SIG-M5 (cell line): ENCODE data around the gene ASB10.

Source experiments
- DNase-seq: peaks from one replicate; lab custom pipeline; 2025; lab: John Stamatoyannopoulos, UW

The ASB10 gene

GRCh38 chr7:151166629-151167196, 20.3 kb downstream of the ASB10 start:
- DNase-seq = no peak

DNA sequence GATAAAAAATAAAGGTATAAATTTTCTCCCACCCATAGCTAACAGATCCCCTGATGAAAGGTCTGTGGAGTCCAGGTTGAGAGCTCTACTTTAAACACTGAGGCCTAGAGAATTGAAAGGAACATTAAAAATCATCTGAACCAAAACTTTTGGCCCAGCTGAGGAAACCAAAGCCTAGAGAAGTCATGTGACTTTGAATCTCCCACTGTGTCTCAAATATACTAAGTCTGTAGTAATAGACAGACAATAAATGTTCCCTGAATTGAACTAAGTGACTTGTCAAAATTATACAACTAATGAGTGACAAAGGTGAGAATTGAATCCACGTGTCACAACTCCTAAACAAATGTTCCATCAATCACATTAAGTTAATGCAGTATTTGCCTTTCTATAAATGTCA, 25.3 kb downstream of the ASB10 start:
- DNase-seq = no peak

- DNase-seq = no peak
Measured at GRCh38 chr7:151157645-151158329, 29.3 kb downstream of the ASB10 start.

DNA sequence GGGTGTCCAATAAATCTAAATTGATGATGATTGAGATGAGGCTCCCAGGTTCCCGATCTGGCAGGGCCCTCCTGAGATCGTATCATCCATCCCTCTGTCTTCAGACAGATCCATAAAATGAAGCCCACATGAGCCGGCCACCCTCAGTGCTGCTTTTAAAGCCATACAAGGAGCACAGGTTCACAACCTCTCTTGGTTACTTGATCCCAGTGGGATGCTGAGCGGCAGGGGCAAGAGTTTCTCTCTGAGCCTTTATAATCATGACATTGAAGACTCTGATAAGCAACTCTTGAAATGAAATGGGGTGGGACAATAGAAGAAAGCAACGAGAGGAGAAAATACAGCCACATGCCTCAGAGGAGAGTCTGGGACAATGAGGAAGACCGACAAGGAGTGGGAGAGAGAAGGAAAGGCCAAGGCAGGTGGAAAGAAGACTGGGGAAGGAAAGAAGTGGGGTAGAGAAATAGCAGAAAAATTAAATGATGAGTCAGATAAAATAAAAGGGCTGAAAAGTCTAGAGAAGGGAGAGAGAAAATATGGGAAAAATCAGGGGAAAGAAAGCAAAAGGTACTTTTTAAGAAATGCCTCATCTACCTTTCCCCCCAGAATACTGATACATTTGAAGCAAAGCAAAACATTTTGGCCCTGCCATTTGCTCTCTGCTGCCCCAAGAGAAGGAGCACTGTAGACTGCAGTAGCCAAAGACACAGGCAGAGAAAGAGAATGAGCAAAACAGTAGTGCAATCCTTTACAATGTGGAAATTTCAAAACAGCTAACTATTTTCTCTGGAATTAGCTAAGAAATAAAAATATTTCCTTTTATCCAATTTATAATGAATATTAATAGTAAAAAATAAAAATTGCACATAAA, 34.2 kb downstream of the ASB10 start:
- no peak for DNase-seq

GRCh38 chr7:151150388-151150787, 36.7 kb downstream of the ASB10 start:
- no peak for DNase-seq

DNA sequence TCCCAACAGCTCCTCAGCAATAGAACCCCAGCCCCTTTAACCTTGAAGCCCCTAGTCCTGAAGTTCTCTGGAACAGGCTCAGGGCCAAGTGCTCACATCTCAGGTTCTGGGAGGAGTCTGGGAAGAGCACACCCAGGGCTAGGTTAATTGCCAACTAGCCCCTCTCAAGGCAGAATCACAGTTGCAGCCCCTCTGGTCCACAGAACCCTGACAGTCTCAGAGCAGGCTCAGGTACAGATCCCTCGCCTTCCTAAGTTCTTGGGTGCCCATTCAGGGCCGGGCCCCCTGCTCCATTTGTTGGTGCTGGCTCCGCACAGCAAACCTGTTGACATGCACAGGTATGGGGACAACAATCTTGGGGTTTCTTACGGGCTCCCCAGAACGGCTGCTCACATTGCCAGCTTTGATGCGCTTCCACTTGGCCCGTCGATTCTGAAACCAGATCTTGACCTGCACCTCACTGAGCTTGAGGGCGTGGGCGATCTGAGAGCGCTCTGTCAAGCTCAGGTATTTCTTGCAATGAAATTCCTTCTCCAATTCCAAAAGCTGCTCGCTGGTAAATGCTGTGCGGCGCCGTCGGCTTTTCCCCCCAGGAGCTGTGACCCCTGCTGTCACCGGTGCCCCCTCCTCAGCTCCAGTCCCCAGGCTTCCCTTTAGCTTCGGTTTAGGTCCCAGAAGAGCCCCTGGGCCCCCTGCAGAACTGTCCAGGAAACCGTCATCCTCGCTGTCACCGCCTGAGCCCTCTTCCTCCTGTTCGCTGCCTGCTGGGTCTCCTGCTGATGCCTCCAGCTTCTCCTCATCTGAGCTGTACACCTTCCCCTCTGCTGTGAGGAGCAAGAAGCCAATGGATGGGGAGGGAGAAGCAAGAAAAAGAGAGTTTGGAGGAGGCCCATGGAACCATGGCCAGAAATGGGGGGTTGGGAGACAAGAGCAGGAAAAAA, 38.5 kb downstream of the ASB10 start:
- no peak for DNase-seq

DNA sequence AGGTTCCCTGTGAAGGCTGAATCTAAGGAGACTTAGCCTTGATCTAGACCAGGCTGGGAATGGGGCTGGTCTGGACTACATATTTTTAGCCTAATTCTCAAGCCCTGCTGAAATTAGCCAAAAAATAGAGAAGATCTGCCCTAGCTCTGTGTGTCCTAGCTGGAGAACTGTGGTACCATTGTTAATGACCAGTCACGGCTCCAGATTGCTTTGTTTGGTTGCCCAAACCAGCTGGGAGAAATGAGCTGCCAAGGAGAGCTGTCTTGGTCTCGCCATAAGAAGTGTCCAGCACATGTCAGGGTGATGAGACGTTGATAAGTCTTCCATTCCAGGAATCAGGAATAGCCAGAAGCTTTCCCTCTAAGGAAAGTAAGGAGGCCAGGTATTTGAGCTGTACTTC, 40.3 kb downstream of the ASB10 start:
- no peak for DNase-seq

DNA sequence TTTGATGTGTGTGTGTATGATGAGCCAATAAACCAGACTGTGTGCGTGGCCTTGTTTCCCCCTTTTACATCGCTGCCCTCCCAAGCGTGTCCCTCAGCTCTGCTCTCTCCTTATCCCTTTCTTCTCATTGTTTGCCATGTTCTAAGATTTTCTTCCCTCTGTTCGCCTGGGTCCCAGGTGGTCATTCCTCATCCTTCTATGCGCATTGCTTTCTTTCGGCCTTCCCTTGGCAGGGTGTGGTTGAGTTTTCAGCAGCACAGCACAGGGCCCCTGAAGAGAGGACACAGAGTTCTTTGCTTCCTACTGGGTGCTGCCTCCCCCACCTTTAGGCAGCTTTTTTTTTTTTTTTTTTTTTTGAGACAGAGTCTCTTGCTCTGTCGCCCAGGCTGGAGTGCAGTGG, 42.7 kb downstream of the ASB10 start:
- no peak for DNase-seq

GRCh38 chr7:151143261-151144015, 43.6 kb downstream of the ASB10 start:
- no peak for DNase-seq

DNA sequence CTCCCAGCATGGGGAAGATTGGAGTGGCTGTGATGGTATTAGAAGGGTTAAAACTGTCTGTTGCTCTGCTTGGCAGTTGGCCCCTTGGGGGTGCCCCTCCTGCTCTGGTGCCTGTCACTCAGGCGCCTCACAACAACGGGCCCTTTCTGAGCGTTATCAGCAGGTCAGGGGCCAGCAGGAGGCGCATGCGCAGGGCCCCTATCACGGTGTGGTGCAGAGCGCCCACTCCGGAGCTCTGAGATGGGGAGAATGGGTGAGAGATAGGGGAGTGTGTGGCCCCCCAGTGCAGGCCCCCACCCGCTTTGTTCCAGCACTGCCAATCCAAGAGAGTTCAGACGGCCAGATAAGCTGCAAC, 44.4 kb downstream of the ASB10 start:
- DNase-seq = no peak

- DNase-seq = no peak
Measured at GRCh38 chr7:151141855-151142685, 45.0 kb downstream of the ASB10 start.

- DNase-seq = no peak
Measured at GRCh38 chr7:151141311-151141854, 45.7 kb downstream of the ASB10 start.

GRCh38 chr7:151140826-151141225, 46.2 kb downstream of the ASB10 start:
- no peak for DNase-seq

- no peak for DNase-seq
Measured at GRCh38 chr7:151139791-151140190, 47.3 kb downstream of the ASB10 start.

DNA sequence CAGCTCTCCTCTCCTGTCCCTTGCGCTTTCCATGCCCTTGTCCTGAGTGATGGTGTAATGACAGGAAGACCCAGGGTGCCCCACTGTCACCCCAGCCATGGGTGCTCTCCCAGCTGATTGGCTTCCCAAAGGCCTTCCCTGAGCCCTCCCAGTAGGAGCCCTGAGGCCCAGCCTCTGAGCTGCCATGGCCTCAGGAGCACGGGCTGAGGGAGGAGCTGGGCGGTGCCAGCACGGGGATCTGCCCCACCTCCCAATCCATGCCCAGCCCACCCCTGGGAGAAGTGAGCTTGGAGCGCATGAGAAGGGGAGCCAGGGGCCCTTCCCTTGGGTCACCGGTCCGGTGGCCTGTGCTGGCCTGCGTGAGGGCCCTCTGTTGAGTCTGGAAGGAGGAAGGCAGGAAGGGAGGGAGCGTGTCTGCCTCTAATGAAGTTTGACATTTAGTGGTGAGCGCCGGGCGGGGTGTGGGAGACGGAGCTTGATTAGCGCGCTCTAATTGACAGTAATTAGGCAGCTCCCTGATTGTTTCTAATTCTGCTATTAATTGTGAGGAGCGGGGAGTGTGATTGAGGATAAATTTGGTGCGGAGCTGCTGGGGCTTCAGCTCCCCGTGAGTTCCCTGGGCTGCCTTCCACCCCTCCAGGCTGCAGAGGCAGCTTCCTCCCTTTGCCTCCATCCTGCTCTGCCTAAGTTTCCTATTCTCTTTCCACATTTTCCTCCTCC, 47.8 kb downstream of the ASB10 start:
- no peak for DNase-seq

DNA sequence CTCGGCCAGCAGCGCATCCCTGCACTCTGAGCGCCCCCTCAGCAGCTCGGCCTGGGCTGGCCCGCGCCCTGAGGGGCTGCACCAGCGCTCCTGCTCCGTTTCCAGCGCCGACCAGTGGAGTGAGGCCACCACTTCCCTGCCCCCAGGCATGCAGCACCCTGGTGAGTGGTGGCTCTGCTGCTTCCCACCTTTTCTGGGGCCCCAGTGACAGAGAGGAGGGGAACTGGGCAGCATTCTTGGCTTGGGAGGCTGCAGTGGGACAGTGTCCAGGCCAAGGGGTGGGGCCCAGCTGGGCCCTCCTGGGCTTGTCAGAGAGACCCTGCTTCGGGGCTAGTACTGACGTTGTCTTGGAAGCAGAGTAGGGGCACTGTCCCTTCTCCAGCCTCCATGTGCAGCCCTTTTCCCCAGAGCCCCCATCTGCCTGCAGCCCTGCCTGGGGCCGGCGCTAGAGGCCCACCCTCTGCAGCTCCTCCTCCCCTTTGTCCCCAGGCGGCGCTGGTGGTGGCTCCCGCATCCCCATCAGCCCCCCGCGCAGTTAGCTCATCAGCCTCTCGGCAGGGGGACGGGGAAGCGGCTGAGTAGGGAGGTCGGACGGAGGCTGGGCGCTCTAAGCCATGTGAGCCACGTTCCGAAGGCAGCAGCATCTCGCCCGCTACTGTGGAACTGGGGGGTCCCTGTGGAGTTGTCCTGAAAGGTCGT, 48.7 kb downstream of the ASB10 start:
- DNase-seq = no peak

DNA sequence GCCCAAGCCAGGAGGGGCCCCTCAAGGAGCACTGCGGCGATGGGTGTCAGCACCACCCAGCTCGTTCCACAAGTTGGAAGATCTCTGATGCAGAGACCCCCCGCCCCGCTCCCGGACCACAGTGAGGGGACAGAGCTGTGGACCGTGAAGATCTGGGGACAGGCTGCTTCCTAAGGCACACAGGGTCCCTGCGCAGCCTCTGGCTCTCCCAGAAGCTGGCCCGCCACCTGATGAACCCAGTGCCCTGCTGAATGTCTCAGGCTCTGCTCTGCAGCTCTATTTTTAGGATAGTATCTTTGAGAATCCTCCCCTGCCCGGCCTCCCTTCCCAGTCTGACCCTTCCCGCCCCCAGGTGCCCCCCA, 49.3 kb downstream of the ASB10 start:
- no peak for DNase-seq

DNA sequence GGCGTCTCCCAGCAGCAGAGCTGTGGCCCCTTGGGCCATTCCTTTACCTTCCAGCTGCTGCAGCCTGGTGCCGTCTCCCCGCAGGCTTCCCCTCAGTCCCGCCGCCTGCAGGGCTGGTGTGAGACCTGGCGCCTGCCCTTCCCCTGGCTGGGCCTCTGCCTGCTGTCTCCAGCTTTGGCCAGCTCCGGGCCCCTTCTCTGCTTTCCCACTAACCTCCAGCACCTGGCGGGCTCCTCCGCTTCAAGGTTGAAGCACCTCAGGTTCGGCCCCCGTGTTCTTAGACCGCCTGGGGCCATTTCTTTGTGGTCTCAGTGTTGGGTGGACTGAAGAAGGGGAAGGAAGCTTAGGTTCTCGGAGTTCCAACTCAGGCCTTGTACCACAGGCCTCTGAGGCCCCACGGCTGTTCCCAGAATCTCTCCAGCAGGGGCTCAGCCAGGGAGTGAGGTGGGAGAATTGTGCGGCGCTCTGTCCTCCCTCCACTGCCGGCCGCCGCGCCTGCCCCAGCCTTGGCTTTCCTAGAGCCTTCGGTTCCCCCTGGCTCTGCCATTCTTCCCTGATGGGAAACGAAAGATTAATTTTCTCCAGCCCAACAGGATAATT, 49.9 kb downstream of the ASB10 start:
- DNase-seq = no peak
